NCI-H2196 (cell line): Measurements from ENCODE around the gene NPLOC4.

ENCODE experiments used
- DNase-seq: peaks from one replicate; lab custom pipeline; 2025; ENCODE audit not compliant: unreplicated experiment; lab: John Stamatoyannopoulos, UW

NPLOC4 gene

DNA sequence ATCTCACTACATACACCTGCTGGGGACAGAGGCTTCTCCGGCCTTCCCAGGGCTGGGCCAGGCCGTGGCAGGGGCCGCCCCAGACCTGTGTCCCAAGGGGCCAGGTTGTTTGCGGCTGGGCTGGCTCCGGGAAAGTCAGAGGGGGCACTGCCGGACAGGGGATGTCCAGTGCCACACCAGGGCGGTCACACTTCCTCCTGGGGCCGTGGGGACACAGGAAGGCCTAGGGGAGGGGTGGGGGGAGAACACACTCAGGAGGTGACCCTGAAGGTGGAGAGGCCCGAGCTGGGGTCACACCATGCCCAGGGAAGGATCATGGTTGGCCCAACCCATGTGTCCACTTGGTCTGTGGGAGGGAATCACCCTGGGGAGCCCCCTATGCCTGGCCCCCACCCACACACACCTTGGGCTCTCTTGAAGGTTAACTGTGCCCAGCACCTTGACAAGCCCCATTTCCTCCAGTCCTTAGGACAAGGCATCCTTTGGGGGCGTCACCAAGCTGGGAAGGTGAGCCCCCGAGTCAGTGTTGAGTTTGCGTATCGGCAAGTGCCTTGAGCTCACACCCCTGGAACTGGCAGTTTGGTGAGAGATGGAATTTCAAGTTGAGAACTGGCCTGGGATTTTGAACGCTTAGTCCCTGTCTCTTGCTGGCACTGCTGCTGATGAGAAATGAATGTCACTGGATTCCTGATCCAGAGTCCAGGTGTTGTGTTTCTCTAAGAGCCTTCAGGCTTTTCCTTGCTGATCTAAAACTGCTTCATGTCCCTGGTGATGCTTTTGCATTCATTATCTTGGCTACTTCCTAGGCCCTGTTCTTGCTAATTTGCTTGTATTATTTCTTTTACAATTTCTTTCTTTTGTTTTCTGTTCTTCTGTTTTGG is 116.7 kb downstream of the NPLOC4 start:
- DNase-seq, result no peak

DNA sequence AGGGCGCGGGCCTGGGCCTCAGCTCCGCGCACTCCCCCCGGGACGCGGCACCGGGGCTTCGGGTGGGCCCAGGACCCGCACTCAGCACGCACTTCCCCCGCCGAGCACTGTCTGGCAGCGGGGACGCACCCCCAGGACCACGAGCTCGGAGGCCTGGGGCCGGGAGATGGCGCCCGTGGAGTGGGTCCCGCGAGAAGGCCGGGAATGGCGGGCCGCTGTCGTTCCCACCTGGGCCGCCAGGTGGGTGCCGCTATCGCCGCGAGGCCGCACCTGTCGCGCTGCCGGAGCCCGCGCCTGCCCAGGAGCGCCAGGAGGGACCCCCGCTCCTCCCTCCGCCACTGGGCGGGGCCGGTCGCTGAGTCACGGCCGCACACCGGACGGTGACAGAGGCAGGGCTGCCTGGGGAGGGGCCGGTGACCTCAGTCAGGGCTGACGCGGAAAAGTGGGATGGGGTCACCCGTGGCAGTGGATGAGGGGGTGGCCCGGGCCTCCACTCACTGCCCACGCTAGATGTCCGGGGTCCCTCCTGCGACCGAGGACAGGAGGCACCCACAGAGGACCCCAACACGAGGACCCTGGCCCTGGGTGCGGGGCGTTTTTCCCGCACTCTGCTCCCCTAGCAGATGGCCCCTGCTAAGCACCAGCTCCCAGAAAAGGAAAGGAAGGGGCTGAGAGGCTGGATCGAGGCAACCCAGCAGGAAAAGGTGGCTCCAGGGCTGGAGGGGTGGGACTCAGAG is 117.5 kb downstream of the NPLOC4 start:
- peak; percentile 70 for DNase-seq

DNA sequence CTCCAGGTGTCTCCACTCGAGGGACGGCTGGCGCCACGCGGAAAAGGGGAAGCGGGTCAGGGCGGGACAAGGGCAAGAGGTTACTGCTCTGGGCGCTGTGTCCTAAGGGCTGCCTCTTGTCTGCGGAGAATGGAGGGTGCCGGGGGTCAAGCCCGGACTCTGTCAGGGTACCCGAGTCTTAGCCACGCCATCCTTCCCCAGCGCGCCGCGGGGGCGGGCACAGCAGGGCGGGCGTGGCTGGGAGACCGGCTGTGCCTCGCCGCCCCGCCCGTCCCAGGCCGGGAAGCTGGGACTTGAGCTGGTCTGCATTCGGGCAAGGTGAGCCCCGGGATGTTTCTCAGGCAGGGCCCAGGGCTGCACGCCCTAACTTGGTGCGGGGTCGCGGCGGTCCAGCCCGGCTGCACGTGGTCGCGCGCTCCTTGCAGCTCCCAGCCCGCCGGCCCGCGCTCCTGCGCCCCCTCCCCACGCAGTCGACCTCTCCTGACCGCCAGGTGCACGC is 118.1 kb downstream of the NPLOC4 start:
- DNase-seq, result peak; percentile 62

DNA sequence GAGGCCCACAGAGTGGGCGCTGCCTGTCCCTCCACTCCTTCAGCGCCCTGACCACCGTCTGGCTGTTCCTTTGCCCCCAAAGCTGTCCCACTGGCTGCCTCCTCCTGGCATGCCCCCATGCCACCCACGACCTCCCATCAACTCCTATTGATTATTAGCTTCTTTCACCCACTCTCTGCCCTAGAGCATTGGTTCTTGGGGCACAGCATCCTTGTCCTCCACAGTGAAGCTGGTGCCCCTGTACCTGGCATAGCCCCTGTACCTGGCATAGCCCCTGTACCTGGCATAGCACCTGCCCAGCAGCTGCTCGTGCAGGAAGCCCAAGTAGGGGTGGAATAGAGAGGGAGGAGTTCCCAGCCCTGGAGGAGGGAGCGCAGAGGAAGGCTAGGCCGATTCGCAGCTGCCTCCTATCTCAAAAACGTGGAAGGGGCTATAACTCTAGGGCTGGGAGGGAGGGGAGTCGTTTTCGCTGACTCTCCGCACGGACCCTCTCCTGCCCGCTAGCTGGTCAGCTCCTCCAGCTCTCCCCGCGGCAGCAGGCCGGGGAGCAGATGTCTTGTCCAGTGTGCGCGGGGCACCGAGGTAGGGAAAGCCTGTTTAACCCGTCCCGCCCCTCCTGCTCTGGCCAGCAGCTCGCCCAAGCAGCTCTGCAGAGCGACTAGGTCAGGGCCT is 118.7 kb downstream of the NPLOC4 start:
- DNase-seq, result peak; percentile 70

DNA sequence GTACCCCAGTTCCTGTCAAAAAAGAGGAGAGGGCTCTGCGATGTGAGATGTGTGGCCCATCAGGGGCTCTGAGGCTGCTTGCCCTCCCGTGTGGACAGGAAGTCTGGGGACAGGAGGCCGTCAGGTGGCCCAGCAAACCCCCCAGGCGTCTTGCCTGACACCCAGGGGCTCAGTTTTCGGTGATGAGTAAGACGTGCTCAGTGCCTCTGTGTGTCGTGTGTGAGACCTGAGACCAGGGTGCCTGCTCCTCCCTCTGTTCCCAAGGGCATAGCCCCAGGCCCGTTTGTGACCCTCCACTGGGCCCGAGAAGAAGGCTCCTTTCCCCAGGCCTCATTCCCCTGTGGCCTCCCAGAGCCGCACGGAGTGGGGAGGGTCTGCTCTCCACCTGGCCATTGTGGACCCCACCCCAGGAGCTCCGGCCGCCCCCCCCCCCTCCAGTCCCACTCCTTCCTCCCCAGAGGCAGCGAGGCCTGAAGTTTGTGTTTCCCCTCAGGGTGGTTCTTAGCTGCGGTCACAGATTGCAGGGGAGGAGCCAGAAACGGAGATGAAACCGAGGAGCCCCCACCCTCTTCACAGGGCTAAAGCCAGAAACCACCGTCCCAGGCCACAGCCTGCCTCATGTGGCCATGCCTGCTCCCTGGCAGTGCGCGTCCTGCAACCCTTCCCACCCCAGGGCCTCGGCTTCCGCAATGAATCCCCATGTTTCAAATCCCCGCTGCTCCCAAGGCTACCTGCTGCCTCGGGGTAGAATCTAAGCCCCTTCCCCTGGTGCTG is 119.4 kb downstream of the NPLOC4 start:
- DNase-seq, result no peak

DNA sequence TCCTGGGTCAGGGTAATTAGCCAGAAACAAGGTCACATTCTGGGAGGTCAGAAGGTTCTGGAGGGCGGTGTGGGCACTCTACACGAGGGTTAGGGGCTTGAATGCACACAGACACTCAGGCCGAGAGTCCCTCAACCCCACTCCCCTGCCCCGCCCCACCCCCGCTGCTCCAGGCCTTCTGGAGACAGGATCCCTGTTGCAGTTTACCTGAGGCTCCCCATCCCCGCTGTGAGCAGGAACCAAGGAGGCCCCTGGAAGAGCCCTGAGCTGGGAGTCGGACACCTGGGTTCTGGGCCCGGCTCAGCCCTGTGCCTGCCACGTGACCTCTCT is 119.9 kb downstream of the NPLOC4 start:
- no peak for DNase-seq

DNA sequence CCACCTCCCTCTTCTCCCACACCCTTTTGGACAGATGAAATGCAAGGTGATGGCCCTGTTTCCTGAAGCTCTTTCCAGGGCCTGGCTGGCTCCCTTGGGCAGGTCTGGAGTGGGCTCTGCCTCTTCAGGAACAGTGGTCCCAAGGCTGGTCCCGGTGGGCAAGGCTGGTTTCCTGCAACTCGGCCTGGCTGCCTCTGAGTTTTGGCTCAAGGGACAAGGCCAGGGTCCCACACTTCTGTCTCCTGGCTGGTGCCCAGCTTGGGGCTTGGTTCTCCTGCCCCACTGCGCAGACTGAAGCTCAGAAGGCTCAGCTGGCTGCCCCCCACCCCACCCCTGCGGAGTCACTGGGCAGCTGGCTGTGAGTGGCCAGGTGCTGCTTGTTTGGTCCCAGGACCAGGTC is 120.5 kb downstream of the NPLOC4 start:
- DNase-seq, result no peak

DNA sequence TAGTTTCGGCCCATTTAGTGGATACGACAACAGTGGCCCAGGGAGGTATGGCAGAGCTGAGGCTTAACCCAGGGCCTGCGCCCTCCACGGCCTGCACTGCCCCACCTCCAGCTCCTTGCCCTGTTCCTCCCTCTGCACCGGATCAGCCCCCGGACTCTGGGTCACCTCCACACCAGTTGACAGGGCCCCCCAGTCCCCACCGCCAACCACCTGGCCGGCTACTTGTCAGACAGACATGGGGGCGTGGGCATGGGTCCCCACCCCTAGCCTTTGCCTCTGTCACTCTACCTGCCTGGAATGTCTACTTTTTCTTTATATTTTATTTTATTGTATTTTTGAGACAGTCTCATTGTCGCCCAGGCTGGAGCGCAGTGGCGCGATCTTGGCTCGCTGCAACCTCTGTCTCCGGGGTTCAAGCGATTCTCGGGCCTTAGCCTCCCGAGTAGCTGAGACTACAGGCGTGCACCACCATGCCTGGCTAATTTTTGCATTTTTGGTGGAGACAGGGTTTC is 121.3 kb downstream of the NPLOC4 start:
- DNase-seq, result no peak

DNA sequence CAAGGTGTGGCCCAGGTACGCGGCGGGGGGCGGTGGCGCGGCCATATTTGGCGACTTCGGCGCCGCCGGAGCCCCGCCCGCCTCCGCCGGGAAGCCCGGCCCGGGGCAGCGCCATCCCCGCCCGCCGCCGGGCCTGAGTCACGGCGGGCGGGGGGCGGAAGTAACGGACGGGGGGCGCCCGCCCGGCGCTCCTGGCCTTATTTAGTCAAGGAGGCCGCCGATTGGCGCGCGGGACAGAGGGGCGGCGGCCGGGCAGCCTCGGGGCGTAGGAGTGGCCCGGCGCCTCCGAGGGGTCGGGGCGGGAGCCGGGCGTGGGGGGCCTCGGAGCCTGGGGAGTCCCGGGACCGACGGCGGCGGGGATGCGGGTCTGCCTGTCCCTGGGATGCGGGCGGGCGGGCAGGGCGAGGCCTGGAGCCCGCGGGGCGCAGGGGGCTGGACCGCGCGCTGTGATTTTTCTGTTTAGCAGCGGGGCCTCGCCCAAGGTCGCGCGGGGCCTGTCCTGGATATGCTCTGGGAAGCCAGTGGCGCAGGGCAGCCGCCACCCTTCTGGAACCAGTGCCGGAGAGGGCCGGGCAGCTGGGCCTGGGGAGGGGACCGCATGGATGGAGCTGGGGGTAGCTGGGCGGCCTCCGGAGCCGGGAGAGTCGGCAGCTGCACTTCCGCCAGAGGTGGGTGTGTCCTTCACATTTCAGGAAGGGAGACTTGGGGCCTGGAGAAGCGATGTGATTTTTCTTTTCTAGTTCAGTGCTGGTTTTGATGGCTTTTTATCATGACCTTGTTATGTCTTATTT is 122.0 kb downstream of the NPLOC4 start:
- DNase-seq, result peak; percentile 93

DNA sequence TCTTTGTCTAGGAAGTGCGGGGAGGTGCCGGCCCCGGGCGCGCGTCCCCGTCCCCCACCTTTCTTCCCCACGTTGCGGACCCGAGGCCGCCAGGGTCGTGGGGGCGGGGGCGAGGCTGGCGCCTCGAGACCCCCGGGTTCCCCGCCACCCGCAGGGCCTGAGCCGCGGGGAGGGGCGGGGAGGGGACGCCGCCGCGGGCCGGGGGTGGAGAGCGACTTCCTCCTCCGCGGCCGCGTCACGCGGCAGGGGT is 122.5 kb downstream of the NPLOC4 start:
- DNase-seq, result no peak

DNA sequence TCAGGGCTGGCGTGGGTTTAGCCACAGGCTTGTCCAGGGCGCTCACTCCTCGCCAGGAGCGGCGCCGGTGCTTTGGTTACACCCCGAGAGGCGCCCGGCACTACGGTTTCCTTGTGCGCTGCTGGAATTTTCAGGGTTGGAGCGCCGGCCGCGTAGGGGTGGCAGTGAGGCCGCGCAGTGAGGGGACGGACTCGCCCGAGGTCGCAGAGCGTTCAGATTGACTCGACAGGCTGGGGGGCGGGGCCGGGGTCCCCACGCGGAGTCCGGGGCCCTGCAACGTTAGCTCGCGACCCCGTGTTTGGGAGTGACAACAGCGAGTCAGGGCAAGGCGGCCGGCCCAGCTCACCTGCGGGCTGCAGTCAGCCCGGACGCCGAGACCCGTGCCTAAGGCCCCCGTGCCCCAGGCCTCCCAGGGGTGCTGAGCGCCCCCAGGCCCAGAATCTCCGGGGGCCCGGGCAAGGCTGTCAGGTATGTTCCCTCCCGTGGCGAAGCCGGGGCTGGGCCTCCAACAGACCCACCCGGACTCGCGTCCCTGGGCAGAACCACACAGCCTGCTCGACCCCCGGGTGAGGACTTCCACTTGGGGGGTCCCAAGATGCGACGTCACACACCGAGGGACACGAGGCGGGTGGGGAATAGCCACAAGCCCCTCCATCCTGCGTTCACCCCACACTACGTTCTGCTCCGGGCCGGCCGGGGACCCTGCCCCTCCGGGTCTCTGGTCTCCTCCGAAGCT is 123.0 kb downstream of the NPLOC4 start:
- DNase-seq, result peak; percentile 75

DNA sequence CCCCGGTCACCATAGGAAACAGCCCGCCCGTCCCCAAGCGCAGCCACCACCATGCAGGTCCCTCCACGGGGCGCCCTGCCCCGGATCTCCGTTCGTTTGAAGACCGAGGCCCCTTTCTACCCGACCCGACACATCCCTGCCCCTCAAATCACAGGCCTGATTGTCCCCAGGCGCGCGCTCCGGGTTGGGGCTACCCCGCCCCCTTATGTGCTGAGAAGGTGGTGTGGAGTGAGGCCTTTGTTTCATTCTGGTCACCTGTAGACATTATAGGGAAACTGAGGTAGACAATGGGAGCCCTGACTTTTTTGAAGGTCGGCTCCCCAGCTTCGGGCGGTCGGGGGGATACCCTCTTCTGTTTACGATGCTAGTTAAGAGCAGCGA is 123.5 kb downstream of the NPLOC4 start:
- DNase-seq, result peak; percentile 76

DNA sequence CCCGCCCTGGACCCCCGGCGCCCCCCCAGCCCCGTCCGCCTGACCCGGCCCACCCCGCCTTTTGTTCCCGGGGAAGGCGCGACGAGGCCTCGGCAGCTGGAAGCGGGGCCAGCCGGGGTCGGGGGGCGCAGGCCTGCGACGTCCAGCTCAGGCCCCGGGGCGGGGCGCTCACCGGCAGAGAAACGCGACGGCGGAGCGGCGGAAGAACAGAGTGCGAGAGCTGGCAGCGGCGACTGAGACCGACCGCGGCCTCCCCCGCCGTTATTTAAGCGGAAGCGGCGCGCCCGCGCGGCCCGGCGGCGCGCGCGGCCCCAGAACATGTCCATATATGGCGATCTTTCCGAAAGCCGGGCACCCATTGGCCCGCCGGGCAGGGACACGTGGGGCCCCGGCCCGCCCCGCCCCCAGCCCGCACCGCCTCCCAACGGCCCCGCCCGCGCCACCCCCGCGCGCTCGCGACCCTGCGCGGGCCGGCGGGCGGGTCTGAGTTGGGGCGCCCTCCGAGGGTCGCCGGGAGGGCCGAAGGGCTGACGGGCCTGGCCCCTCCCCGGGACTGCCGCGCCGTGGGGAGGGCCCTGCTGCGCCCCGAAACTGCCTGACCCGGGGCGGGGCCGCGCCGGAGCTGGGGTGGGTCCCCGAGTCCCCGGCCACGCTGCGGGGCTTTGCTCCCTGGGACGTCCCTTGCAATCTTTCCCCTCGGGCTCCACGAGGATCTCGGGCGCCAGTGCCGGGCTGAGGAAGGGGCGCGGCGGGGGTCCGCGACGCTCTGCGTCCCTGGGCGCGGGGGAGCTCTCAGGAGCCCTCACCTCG is 124.1 kb downstream of the NPLOC4 start, which contains the start of gene ACTG1:
ACTG1 (minus strand) TSS at position 238 of the 810 bp plus-strand sequence. CDS start 445 bp downstream, outside the sequence.
- DNase-seq, result peak; percentile 98

DNA sequence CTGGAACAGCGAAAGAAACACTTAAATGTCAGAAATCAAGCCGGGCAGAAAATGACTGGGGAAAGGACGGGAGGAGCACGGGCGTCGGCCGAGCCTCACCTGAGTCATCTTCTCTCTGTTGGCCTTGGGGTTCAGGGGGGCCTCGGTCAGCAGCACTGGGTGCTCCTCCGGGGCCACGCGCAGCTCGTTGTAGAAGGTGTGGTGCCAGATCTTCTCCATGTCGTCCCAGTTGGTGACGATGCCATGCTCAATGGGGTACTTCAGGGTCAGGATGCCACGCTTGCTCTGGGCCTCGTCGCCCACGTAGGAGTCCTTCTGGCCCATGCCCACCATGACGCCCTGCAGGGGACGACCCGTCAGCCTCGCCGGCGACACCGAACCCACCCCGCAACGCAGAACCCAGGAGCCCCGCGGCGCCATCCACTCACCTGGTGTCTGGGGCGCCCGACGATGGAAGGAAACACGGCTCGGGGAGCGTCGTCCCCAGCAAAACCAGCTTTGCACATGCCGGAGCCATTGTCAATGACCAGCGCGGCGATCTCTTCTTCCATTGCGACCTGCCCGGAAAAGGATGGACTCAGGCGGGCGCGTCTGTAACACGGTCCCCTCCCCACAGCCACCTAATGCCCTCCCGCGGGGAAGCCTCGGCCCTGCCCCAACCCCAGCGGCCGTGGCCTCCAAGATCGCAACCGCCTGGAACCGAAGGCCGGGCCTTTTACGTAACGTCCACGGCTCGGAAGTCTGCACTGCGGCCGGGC is 124.9 kb downstream of the NPLOC4 start:
- no peak for DNase-seq

DNA sequence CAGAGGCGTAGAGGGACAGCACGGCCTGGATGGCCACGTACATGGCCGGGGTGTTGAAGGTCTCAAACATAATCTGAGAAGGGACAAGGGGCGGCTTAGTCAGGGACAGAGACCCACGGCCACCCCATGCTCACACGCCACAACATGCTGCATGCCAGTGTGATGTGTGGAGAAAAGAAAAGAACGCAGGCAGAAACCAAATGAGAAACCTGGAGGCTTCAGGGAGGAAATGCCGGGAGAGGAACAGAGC is 125.4 kb downstream of the NPLOC4 start:
- DNase-seq, result no peak

DNA sequence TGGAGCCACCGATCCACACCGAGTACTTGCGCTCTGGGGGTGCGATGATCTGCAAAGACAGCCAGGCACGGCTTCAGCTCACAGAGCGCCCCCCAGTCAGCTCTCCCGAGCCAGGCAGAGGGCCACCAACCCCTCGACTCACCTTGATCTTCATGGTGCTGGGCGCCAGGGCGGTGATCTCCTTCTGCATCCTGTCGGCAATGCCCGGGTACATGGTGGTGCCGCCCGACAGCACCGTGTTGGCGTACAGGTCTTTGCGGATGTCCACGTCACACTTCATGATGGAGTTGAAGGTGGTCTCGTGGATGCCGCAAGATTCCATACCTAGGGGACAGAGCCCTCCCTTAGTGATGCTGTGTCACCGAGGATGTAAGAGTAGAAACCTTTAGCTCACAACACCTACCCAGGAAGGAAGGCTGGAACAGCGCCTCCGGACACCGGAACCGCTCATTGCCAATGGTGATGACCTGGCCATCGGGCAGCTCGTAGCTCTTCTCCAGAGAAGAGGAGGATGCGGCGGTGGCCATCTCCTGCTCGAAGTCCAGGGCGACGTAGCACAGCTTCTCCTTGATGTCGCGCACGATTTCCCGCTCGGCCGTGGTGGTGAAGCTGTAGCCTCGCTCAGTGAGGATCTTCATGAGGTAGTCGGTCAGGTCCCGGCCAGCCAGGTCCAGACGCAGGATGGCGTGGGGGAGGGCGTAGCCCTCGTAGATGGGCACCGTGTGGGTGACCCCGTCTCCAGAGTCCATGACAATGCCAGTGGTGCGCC is 125.9 kb downstream of the NPLOC4 start:
- no peak for DNase-seq

DNA sequence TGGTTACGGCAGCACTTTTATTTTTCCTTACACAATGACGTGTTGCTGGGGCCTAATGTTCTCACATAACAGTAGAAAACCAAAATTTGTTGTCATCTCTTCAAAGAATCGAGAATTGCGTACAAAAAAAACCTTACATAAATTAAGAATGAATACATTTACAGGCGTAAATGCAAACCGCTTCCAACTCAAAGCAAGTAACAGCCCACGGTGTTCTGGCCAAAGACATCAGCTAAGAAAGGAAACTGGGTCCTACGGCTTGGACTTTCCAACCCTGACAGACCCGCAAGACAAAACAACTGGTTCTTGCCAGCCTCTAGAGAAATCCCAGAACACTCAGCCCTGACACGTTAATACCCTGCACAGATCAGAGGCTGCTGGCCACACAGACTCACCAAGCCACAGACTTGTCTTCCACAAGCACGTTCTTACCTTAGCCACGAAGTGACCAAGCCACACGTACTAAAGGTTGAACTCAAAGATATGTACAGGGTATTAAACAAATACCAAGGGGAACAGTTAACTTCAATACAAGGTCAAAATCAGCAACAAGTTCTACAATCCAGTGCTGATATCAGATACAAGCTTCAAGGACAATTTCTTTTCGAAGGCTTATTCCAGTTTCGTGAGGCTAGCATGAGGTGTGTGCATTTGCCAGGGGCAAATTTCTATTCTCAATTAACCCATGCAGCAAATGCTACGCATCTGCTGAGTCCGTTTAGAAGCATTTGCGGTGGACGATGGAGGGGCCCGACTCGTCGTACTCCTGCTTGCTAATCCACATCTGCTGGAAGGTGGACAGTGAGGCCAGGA is 126.7 kb downstream of the NPLOC4 start:
- no peak for DNase-seq
